PC-3 (cell line): ENCODE results near the gene SCD5. TPM values are rescaled to one million over a fixed set of nuclear protein-coding genes. Genes with fewer than 3 reads are reported as not detected.
A peak's percentile ranks its signal among the peaks of the same experiment; 100 is the strongest.

Experiments
- ATAC-seq: fragments of 200-7000 bp; cut with Tn5 transposase; 2 replicates; pipeline ENCODE4 v1.9.1; 2020; ENCODE audit warnings: mild to moderate bottlenecking, moderate library complexity
- BruUV-seq: library from RNA; stranded (reverse); fragments of 400-500 nt; replicated peaks from 2 replicates; lab custom pipeline; 2021; lab: Mats Ljungman, UMichigan
- CTCF ChIA-PET: fragments of 300-600 bp; sonication (Branson Sonifier 250); formaldehyde crosslinking; loops from one replicate; lab custom pipeline; 2022; ENCODE audit warnings: antibody characterized with exemption; lab: Charles Lee
- POLR2A ChIA-PET: fragments of 300-600 bp; sonication (Branson Sonifier 250); formaldehyde crosslinking; loops from one replicate; lab custom pipeline; 2022; ENCODE audit warnings: antibody characterized with exemption; ENCODE audit not compliant: unreplicated experiment; lab: Charles Lee
- DNase-seq: peaks from one replicate; pipeline ENCODE4 v3.0.0-alpha.2; 2015
- H2AFZ ChIP-seq: fragments of 300-600 bp; sonication (generic); 2 replicates; pipeline ENCODE4 v1.6.0; 2016; ENCODE audit warnings: antibody characterized with exemption, low read length
- H3F3A ChIP-seq: fragments of 300-600 bp; sonication (generic); one replicate; pipeline ENCODE4 v1.6.0; 2017; ENCODE audit warnings: antibody characterized with exemption, low read length, control low read depth, mild to moderate bottlenecking; ENCODE audit not compliant: unreplicated experiment
- H3K27ac ChIP-seq: fragments of 300-600 bp; sonication (generic); 2 replicates; pipeline ENCODE4 v1.5.1; 2016; ENCODE audit warnings: mild to moderate bottlenecking, low read length
- H3K27me3 ChIP-seq: fragments of 300-600 bp; sonication (generic); 2 replicates; pipeline ENCODE4 v1.6.1; 2016; ENCODE audit warnings: low read length, mixed read lengths
- H3K36me3 ChIP-seq: fragments of 300-600 bp; sonication (generic); 2 replicates; pipeline ENCODE4 v1.6.1; 2016; ENCODE audit warnings: low read depth, mixed run types, low read length, mixed read lengths
- H3K4me1 ChIP-seq: fragments of 300-600 bp; sonication (generic); 2 replicates; pipeline ENCODE4 v1.5.1; 2016; ENCODE audit warnings: low read length; ENCODE audit not compliant: insufficient read depth
- H3K4me2 ChIP-seq: fragments of 300-600 bp; sonication (generic); 2 replicates; pipeline ENCODE4 v1.6.0; 2016; ENCODE audit warnings: low read length
- H3K4me3 ChIP-seq: fragments of 300-600 bp; sonication (generic); 2 replicates; pipeline ENCODE4 v1.5.1; 2016; ENCODE audit warnings: mild to moderate bottlenecking, low read length, mixed read lengths
- H3K79me2 ChIP-seq: fragments of 300-600 bp; sonication (generic); 2 replicates; pipeline ENCODE4 v1.6.1; 2017; ENCODE audit warnings: low read length, mixed read lengths
- H3K9ac ChIP-seq: fragments of 300-600 bp; sonication (generic); 2 replicates; pipeline ENCODE4 v1.6.0; 2016; ENCODE audit warnings: mild to moderate bottlenecking, low read length
- H3K9me2 ChIP-seq: fragments of 300-600 bp; sonication (generic); replicated peaks from 2 replicates; pipeline ENCODE4 v1.6.1; 2016; ENCODE audit warnings: mixed run types, low read length, mixed read lengths
- H3K9me3 ChIP-seq: fragments of 300-600 bp; sonication (generic); 2 replicates; pipeline ENCODE4 v1.6.1; 2016; ENCODE audit warnings: low read length, mixed read lengths
- H4K20me1 ChIP-seq: fragments of 300-600 bp; sonication (generic); 2 replicates; pipeline ENCODE4 v1.6.1; 2016; ENCODE audit warnings: low read length, mixed read lengths
- CTCF ChIP-seq: fragments of 300-600 bp; sonication (generic); conservative IDR thresholded peaks from 2 replicates; pipeline ENCODE4 v1.5.1; 2017; ENCODE audit warnings: antibody characterized with exemption, low read depth, mild to moderate bottlenecking, low read length
- EZH2 ChIP-seq: fragments of 300-600 bp; sonication (generic); IDR thresholded peaks from one replicate; pipeline ENCODE4 v1.6.1; 2017; ENCODE audit warnings: antibody characterized with exemption, mild to moderate bottlenecking, low read length; ENCODE audit not compliant: unreplicated experiment
- EZH2phosphoT487 ChIP-seq: fragments of 300-600 bp; sonication (generic); IDR thresholded peaks from 2 replicates; pipeline ENCODE4 v1.6.1; 2018; ENCODE audit warnings: mild to moderate bottlenecking, antibody characterized with exemption, low read length, borderline replicate concordance
- intact Hi-C: fragments of 100-400 bp; cut with micrococcal nuclease; formaldehyde crosslinking; loops from 2 replicates; pipeline ENCODE4 v1.9.0; 2023
- total RNA-seq: library from RNA; depleted of rRNA; stranded (reverse); fragments of >200 nt; gene quantifications from 2 replicates; pipeline ENCODE4 v1.2.3, GENCODE V29; 2014

Gene SCD5
- total RNA-seq, 1 experiment from 2014 or later: 3.8 TPM

DNA sequence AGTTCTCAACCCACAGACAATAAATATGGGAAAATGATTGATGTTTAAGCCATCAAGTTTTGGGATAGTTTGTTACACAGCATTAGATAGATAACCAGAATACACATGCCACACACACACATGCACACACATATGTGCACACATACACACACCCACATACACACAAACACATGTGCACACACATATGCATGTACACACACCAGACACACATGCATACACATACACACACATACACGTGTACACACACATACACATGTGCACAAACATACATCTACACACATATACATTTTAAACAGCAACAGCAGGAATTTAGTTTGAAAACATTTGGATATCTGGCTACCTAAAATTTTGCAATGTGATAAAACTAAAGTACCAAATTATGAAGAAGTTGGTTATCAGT lies 194.1 kb downstream of the SCD5 start:
- TF ChIP-seq CTCF: no peak
- TF ChIP-seq EZH2: no peak
- TF ChIP-seq EZH2phosphoT487: no peak
- H3F3A ChIP-seq: no peaks in the 10 kb centered on the region
- H3K79me2 ChIP-seq: no peaks in the 10 kb centered on the region
- no peak overlapping the region for H3K4me2 ChIP-seq
- intact Hi-C loops: no loop called here
- H3K27me3 ChIP-seq: peaks cover 15% of the 10 kb centered on the region
- no peaks in the 10 kb centered on the region for H3K9me3 ChIP-seq
- no peak overlapping the region for H3K9ac ChIP-seq
- no peak for ATAC-seq
- no peaks in the 10 kb centered on the region for H3K4me1 ChIP-seq
- CTCF ChIA-PET: no interaction called here
- H3K27ac ChIP-seq: no peak overlapping the region
- POLR2A ChIA-PET: no interaction called here
- H2AFZ ChIP-seq: no peak overlapping the region
- H4K20me1 ChIP-seq: no peaks in the 10 kb centered on the region
- H3K9me2 ChIP-seq: no peaks in the 10 kb centered on the region
- H3K36me3 ChIP-seq: no peaks in the 10 kb centered on the region
- no peak for DNase-seq
- H3K4me3 ChIP-seq: no peak overlapping the region
- no TSS peak for BruUV-seq

DNA sequence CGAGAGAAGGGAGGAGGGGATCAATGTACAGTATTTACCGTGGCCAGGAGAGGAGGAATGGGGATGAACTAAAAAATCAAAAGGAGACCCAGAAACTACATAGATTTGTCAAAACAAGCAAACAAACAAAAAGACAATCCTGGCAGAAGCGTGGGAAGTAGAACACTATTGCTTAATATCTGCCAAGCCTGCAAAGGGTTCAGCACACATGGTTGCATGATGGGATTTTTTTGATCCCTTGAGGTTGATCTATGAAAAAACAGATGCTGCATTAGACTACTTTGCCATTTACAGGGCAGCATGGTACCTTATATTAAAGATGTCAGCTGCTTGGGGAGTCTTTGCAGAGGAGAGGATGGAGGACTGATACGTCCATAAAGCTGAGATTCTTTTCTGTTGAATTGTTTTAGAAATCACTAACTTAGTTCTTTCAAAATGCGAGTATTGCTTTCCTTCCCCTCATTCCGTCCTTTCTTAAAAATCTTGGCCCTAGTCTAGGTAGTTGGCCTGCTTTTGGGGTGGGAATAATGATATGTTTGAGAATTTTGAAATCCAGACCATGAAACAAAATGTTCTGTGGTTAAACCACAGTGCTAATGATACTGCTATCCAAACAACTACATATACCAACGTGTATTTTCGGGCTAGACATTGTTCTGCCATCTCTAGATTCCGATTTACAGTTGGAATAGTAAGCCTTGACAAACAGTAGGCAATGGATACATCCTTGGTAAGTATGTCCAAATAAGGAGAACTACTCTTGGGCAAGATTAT lies 197.2 kb downstream of the SCD5 start:
- TF ChIP-seq EZH2 (no peak), EZH2phosphoT487 (no peak), CTCF (no peak)
- no peaks in the 10 kb centered on the region for H3F3A ChIP-seq
- CTCF ChIA-PET: no interaction called here
- no peaks in the 10 kb centered on the region for H4K20me1 ChIP-seq
- no peaks in the 10 kb centered on the region for H3K36me3 ChIP-seq
- H3K4me1 ChIP-seq: no peaks in the 10 kb centered on the region
- no peak overlapping the region for H3K9ac ChIP-seq
- H3K9me2 ChIP-seq: no peaks in the 10 kb centered on the region
- intact Hi-C loops: no loop called here
- peaks cover 15% of the 10 kb centered on the region for H3K27me3 ChIP-seq
- POLR2A ChIA-PET: no interaction called here
- no peak overlapping the region for H3K4me2 ChIP-seq
- no TSS peak for BruUV-seq
- no peaks in the 10 kb centered on the region for H3K9me3 ChIP-seq
- H3K4me3 ChIP-seq: no peak overlapping the region
- ATAC-seq: no peak
- H3K79me2 ChIP-seq: no peaks in the 10 kb centered on the region
- DNase-seq: no peak
- no peak overlapping the region for H3K27ac ChIP-seq
- no peak overlapping the region for H2AFZ ChIP-seq

GRCh38 chr4:82599336-82599735 lies 199.3 kb downstream of the SCD5 start:
- no TSS peak for BruUV-seq
- no peaks in the 10 kb centered on the region for H3K4me1 ChIP-seq
- no peaks in the 10 kb centered on the region for H3K9me3 ChIP-seq
- H2AFZ ChIP-seq: no peak overlapping the region
- H3K4me3 ChIP-seq: no peak overlapping the region
- no peak overlapping the region for H3K27ac ChIP-seq
- no peaks in the 10 kb centered on the region for H3K79me2 ChIP-seq
- TF ChIP-seq CTCF (peak; percentile 29; the same call in 1 of the 2 replicates), EZH2 (no peak)
- ATAC-seq: no peak
- H3K9ac ChIP-seq: no peak overlapping the region
- peak; percentile 10 for DNase-seq
- H3K36me3 ChIP-seq: no peaks in the 10 kb centered on the region
- no peaks in the 10 kb centered on the region for H3F3A ChIP-seq
- H3K9me2 ChIP-seq: no peaks in the 10 kb centered on the region
- ChIA-PET CTCF (no interaction called here), POLR2A (no interaction called here)
- H4K20me1 ChIP-seq: no peaks in the 10 kb centered on the region
- intact Hi-C loops: no loop called here
- peaks cover 24% of the 10 kb centered on the region for H3K27me3 ChIP-seq
- H3K4me2 ChIP-seq: no peak overlapping the region
